Activated gamma-delta T cell treated with anti-CD3 and anti-CD28 coated beads, Interleukin-2, amount 50 U/mL, for 16 hours (primary cell): ENCODE results near the gene TLX1.

ENCODE experiments used
- DNase-seq: peaks from one replicate; pipeline ENCODE4 v3.0.0-alpha.2; 2020; ENCODE audit warnings: low read depth

TLX1 gene

DNA sequence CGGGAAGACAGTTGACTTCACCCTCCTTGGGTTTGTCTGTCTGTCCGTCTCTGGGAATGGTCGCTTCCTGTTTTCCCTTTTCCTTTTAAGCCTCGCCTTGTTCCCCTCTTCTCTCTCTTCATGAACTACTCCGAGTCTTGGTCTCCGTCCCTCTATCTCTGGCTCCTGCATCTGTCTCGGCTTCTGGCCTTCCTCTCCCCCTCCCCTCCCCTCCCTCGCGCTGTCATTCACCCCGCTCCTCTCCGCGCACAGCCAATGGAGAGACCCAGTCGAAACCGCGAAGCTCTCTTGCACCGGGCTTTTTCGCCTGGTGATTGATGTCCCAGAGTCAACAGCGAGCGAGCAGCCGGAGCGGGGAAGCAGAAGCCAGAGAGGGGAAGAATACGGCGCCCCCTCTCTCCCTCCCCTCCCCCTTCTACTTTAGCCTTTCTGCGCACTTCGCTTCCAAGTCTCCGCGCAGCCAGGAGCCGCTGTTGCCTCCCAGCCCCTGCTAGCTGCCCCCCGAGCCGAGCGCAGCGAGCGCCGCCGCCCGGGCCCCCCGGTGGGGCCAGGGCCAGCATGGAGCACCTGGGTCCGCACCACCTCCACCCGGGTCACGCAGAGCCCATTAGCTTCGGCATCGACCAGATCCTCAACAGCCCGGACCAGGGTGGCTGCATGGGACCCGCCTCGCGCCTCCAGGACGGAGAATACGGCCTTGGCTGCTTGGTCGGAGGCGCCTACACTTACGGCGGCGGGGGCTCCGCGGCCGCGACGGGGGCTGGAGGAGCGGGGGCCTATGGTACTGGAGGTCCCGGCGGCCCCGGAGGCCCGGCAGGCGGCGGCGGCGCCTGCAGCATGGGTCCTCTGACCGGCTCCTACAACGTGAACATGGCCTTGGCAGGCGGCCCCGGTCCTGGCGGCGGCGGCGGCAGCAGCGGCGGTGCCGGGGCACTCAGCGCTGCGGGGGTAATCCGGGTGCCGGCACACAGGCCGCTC, at the start of gene TLX1:
Gene TLX1, plus strand, starts transcription at position 317 of the 978 bp plus-strand sequence. Its CDS starts 242 bp downstream, at position 559.
- DNase-seq: no peak

DNA sequence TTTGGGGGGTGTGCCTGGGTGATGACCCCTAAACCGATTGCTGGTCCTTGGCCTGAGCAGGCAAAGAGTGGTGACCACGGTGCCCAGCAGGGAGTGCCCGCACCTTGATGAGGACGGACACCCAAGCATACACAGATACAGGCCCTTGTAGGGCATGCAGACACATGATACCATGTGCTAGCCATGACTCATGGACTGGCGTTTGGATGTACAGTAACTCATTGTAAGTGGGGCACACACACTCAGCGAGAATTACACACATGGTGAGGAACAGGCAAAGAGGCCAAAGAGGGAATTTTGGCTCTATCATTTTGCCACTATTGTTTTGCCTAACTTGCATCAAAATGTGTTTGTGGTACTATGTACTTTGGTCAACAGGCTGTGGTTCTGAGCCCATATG, 45.3 kb upstream of the TLX1 start:
- DNase-seq: no peak

DNA sequence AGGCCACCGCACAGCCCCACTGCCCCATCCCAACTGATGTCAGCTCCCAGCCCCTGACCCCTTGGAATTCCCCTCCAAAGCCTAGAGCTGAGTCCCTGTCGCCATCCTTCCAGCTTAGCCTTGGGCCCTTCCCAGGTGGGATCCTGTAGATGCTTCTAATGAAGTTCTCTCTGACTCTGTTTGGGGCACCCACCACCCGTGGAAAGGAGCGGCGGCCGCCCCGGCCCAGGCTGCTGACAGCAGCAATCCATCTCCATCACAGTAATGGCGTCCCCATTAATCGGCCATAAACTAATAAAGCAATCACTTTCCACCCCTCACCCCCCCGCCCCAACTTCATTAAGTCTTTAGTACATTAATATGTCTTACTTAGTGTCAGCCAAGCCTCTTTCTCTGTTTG, 43.7 kb upstream of the TLX1 start:
- DNase-seq: no peak

DNA sequence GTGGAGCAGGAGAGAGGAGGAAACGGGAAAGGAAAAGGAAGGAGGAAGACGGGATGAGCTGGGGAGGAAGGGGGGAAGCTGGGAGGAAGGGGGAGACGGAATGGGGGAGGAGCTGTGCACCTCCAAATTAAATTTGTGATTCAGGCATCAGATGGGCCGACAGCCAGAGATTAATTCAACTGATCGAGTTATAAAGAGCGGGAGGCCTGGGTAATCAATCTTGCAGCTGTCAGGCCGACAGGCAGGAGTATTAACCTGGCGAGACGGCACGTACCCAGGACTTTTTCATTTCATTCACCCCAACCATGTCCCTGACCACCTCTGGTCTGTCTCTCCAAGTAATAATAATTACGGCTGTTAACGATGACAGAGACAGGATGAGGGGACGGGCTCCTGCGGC, 43.1 kb upstream of the TLX1 start:
- DNase-seq: no peak

DNA sequence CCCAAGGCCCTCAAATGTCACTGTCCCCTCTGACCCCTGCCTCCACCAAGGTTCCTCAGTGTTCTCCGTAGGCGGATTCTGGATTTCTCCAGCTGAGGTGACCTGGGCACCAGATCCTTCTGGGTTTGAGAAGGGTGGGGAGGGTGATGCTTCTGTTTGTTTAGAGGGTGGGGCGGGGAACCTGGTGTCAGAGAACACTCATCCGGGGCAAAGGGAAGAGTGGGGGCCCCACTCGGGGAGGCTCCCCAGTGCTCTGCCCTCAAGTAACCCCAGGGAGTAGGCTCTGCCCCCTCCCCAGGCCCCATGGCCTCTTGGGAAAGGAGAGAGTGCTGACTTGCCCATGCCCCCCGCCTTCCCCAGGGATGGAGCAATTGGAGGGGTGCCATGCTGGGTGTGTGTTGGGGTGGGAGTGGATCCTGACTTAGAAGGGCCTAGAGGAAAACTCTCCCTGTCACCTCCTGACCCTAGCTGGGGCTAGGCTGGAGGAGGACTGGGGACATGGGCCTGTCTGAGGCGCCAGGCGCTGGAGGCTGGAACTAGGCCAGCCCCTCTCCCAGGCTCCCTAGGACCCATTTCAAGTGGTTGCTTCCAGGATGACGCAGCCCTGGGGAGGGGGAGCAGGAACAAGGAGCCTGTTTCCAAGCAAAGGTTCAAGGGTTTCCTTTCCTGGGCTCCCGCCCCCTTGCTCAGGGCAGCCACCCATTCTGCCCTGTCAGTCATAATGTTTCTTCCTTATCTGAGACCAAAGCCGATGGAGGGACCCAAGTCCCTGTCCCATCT, 41.4 kb upstream of the TLX1 start:
- DNase-seq: no peak

DNA sequence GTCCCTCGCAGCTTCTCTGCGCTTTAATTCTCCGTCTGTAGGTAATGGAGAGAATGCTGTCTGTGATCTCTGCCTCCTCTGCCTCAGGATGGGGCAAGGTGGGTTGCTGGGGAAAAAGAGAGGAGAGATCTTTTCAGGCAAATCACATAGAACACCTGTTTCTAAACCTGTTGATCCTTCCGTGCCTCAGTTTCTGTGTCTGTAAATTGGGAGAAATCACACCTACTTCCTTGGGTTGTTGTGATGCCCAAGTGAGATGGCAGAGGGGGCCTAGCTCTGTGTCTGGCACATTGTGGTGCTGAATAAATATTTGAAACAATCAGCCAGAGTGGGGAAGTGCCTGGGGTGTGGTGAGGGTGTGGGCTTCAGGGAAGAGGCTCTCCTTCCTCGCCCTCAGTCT, 40.5 kb upstream of the TLX1 start:
- DNase-seq: no peak

DNA sequence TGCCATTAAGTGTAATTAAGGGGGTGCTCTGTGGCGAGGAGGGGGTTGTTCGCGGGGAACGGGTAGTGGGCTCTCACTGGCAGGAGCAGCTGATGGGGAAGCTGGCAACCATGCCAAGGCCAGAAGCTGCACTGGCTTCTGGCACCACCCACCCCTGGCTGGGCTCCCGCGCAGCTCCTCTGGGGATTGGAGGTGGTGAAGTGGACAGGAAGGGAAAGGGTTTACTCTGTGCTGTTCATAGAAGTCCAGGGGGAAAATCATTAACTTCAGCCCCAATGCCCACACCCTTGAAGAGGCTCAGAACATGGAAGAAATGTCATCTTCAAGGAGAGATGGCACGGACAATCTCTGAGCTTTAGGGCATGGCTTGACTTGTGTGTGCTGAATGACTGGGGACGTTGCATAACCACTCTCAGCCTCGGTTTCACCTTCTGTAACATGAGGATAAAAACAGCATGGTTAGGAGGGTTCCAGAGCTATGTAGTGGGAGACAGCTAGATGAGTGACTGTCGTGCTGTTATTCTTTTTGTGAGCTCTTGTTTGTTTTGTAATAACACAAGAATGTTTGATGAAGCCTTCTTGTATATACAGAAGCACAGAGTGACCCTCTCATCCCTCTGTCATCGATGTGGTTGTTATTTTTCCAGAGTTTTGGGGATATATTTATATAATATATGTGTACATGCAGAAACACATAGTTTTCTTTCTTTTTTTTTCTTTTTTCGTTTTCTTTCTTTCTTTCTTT, 39.4 kb upstream of the TLX1 start:
- DNase-seq: no peak

DNA sequence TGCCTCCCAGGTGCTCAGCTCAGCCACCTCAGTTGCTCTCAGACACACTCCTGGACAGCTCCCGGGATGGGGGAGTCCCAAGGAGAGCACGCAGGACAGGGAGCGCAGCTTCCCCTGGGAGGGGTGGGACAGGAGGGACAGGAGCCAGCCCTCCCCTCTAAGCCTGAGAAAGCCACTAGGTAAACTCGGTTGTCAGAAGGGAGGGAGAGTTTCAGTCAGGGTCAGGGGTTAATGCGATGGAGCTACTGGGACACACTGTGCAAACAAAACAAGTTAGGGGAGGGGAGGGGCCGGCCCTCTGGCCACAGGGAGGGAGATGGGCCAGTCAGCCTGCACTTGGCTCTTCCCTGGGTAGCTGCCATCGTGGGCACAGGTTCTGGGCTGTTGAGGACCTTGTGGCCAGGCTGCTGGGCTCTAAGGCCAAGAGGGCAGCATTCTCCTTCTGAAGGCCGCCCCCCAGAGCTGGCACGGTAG, 38.2 kb upstream of the TLX1 start:
- DNase-seq: no peak

DNA sequence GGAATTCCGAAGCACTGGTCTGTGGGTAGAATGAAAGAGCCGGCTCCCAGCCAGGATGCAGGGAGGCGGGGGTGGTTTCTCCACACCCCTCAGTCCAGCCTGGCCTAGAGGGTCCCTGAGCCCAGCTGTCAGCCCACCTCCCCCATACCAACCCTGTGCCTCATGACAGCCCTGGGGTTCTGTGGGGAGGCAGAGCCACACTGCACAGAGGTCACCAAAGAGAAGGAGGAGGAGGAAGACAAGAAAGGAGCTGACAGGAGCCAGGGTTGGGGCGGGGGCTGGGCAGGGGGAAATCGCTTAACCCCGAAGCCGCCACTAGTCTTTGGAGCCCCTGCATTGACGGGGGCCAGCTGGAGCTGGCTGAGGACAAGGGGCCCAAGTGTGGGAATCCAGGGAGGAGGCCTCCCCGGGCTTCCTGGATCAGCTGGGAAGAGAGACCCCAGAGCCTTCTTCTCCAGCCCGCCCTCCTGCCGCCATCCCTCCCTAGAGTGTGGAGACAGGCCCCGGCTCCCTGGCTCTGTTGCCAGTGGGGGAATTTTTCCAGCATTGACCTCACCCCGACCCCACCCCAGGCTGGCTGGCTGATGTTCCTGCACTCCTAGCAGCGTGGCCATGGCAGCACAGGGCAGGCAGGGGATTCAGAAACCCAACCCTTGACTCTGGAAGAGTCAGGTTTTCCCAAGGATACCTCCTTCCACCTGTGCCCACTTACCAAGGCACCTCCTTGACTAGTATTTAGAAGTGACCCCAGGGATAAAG, 36.8 kb upstream of the TLX1 start:
- no peak for DNase-seq

DNA sequence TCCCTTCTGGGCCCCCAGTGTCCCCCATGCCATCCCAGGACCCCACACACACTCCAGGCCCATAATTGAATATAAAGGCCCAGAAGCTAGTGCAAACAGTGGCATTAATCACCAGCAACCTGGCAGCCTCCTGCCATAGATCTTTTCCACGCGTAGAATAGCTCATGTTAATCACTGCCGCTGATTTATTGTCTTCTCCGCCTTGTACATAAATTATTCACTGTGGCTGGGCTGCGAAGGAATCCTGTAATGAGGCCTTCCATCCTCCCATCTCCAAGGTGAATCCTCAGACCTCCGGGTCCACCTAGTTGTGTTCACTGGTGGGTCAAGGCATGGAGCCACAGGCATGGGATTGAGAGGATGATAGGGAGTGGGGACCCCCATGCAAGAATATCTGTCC, 36.1 kb upstream of the TLX1 start:
- no peak for DNase-seq

DNA sequence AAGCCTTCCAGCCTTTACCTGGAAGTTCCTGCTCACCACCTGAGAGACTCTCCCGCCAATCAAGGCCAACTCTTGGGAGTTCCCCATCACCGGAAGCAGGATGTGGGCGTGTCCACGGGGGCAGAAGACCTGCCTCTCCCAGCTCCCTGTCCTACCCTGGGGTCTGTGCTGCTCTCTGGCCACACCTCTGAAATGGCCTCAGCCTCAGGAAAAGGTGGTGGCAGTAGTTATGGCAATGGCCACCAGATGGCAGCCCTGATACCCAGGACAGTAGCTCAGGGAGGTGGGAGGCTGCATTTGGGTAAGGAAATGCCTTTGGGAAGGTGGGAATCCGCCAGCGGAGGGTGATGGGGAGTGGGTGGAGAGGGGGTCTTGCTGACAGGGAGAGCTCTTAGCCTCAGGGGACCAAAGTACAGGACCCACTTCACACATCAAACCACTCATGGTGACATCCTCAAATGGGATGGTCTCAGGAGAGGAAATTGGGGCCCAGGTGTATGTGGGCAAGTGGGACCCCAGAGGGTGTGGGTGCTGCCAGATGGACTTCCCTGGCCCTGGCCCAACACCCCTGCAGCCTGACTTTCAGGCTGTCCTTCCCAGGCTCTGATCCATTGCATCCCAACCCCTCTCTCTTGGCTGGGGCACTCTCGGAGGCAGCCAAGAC, 35.4 kb upstream of the TLX1 start:
- peak; percentile 49 for DNase-seq

DNA sequence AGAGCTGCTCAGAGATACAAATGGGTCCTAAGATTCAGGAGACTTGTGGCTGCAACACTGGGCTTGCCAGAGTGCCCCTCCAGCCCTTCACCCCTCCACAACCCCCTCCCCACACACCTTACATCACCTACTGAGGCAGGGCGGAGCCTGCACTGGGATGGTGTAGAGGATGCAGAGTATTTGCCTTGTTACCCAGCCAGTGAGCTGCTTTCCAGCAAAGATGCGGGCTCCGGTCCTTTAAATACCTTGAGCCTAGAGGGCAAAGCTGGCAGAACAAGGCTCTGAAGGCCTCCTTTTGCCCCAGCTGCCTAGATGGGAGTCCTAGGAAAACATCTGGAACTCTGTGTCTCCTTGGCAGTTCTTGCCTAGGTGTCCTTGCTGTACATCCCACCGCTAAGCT, 34.7 kb upstream of the TLX1 start:
- DNase-seq: no peak

DNA sequence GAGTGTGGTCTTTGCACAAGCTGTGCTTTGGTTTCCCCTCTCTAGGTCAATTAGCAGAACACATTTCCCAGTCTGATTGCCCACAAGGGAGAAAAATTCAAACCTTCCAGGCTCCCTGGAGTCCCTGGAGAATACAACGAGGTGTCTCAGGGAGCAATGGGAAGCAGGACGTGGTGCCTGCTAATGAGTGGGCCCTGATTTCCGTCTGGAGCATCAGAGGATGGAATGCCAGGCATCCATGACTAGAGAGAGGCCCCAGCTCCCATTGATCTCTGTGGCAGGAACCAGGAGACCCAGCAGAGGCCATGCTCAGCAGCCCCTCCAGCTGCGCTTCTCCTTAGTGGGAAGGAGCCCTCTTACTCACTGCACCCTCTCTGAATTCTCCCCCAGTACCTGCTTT, 33.2 kb upstream of the TLX1 start:
- no peak for DNase-seq

DNA sequence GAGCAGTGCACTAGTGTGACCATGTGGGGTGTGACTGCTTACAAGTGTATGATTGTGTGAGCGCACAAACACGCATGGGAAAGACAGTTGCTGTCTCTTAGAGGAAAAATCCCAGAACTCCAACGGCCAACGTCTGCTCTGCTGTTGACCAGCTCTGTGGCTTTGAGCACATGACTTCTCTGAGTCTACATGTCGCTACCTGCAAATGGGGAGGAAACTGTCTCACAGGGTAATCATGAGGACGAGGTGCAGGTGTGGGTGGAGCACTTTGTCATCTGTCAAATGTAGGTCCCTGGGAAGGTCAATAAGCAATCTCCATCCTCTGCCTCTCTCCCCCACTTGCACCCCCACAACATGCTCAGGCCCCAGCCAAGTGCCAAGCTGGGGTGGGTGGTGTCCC, 31.2 kb upstream of the TLX1 start:
- no peak for DNase-seq

DNA sequence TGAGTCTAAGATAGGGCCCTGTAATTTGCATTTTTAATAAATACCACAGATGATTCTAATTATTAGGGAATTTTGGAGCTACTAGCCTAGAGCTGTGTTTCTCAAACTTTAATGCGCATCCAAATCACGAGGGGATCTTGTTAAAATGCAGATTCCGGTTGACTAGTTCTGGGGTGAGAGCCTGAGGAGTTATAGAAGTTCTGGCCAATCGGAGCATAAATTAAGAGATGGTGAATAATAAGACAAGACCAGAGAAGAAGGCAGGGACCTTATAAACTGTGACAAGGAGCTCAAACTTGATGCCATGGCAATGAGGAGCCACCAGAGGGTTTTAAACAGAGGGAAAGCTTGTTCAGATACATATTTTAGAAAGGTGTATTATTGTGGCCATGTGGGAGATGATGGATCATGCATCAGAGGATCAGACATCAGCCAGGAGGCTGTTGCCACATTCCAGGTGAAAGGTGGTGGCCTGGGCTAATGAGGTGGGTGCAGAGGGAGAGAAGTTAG, 29.7 kb upstream of the TLX1 start:
- DNase-seq: no peak

DNA sequence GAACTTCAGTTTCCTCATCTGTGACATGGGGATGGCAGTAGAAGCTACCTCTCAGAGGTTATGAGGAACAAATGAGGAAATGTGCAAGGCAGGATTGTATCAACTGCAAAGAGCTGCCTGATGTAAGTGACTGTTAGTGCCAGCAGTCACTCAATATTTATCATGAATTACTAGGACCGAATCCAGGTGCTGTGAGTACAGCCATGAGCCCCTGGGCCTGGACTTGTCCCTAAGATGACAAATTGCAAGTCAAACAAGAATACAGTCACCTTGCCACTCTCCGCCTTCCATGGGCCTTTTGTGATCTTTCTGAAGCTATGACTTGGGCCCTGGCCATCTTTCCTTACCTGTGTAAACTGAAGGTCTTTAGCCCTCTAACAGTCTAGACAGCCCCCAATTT, 27.7 kb upstream of the TLX1 start:
- DNase-seq: no peak

DNA sequence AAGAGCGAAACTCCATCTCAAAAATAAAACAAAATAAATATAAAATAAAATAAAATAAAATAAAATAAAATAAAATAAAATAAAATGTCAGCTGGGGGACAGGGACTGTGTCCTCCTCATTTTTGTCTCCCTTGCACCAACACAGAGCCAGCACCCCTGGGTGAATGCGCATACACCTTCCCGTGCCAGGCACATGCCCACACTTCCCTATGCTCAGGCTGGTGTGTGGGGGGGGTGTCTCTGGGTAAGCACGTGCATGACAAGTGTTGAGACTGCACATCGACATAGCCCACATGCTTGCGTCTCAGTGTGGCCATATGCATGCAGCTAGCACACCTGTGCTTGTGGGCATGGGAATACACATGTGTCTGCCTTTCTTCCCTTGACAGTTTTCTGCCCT, 24.7 kb upstream of the TLX1 start:
- DNase-seq: no peak

DNA sequence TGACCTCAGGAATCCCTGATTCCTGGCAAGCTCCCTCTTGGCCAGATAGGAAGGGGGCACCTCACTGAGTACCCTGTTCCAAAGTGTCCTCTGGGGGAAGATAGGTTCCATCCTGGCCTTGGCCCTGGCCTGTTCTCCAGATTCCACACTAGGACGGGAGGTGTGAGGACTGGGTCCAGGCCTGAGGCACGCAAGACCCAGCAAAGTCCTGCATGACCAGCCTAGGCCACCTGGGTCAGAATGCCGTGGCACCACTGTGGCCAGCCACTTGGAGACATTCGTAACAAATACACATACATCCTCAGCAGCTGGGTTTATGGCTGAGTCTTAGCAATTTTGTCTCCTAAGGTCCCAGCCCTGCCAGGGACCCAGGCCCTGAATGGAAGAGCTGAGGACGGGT, 23.3 kb upstream of the TLX1 start:
- DNase-seq: no peak

DNA sequence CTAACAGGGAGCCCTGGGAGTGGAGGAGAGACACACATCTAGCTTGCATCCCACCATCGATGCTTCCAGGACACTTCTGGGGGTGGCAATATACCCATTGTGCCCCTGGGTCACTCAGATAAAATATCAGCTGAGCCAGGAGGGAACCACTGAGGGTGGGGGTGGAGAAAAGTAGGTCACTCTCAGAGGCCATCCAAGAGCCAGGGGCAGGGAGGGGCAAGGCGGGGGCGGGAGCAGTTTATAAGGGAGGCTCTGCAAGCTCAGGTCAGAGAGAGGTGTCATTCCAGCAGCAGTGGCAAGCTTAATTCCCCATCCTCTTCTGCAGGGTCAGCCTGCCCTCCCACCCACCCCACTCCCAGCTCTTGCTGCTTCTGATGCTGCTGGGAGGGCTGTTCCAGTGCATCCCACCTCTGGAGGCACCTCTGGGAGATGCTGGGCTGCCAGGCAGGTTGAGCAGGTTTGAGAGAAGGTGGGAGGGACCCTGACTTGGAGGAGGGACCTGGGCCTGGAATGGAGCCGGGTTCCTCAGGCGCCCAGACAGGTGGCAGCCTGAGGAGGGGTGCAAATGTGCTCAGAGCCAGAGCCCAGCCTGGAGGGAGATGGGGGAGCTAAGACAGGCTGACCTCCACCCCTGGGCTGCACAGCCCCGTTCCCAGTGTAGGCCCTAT, 20.1 kb upstream of the TLX1 start:
- DNase-seq: no peak

DNA sequence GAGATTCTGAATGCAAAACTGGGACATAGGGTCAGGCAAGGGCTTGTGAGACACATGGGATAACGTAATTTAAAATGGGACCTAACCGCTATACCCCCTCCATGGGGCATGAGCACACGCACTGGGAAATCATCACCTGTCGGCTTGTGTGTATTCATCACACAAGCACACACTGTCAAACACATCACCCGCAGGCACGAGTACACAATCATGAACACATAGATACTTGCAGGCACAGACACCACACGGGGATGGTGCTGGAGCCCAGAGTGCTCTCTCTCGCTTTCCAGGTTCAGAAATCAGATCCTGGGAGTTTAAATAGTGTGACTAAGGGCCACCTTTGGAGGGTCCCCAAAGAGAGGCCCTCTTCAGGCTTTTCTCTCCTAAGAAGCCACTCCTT, 19.6 kb upstream of the TLX1 start:
- no peak for DNase-seq
